ENCODE measurements around the gene KLHDC7A.

- TF ChIP-seq, protein P1, sequence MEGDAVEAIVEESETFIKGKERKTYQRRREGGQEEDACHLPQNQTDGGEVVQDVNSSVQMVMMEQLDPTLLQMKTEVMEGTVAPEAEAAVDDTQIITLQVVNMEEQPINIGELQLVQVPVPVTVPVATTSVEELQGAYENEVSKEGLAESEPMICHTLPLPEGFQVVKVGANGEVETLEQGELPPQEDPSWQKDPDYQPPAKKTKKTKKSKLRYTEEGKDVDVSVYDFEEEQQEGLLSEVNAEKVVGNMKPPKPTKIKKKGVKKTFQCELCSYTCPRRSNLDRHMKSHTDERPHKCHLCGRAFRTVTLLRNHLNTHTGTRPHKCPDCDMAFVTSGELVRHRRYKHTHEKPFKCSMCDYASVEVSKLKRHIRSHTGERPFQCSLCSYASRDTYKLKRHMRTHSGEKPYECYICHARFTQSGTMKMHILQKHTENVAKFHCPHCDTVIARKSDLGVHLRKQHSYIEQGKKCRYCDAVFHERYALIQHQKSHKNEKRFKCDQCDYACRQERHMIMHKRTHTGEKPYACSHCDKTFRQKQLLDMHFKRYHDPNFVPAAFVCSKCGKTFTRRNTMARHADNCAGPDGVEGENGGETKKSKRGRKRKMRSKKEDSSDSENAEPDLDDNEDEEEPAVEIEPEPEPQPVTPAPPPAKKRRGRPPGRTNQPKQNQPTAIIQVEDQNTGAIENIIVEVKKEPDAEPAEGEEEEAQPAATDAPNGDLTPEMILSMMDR (IDR thresholded peaks at IDR 0.05; ENCODE audit: insufficient read depth, low read length, poor library complexity, severe bottlenecking), result no peak
- TF ChIP-seq EZH2phosphoT487 (conservative IDR thresholded peaks at IDR 0.05; ENCODE audit: low read length), result no peak
These were observed 24.9 kb downstream of the KLHDC7A start for GRCh38 chr1:18505666-18506065.
